Liver (tissue), 3 donors: ENCODE measurements around the gene ADORA3.

ENCODE experiments used
- ATF3 ChIP-seq: IDR thresholded peaks from 2 replicates; pipeline ENCODE4 v1.6.1; 2016; ENCODE audit warnings: antibody characterized with exemption
- CTCF ChIP-seq: fragments of 150-350 bp; IDR thresholded peaks from 2 replicates; pipeline ENCODE4 v1.5.1; 2017; ENCODE audit warnings: improper control_type of control experiment, low read depth, low read length; ENCODE audit not compliant: missing input control
- EGR1 ChIP-seq, 2 donors: IDR thresholded peaks; 2 replicates each; pipeline ENCODE4 v1.6.1; 2016 to 2018; ENCODE audit warnings: antibody characterized with exemption in 2 of 2, low read depth in 2 of 2
- FOXA1 ChIP-seq: IDR thresholded peaks from 2 replicates; pipeline ENCODE4 v1.6.1; 2016; ENCODE audit warnings: antibody characterized with exemption
- JUND ChIP-seq, 2 donors: IDR thresholded peaks; 2 replicates each; pipeline ENCODE4 v1.6.1; 2016; ENCODE audit warnings: antibody characterized with exemption in 2 of 2
- RAD21 ChIP-seq, 2 donors: IDR thresholded peaks; 2 replicates each; pipeline ENCODE4 v1.6.1; 2016; ENCODE audit warnings: antibody characterized with exemption in 2 of 2, mild to moderate bottlenecking in 2 of 2
- SP1 ChIP-seq: IDR thresholded peaks from 2 replicates; pipeline ENCODE4 v1.6.1; 2018; ENCODE audit warnings: antibody characterized with exemption, mild to moderate bottlenecking
- YY1 ChIP-seq: IDR thresholded peaks from 2 replicates; pipeline ENCODE4 v1.6.1; 2016; ENCODE audit warnings: antibody characterized with exemption, mild to moderate bottlenecking
- TF ChIP-seq, protein P1 (sequence below): IDR thresholded peaks from 2 replicates; pipeline ENCODE4 v1.6.1; 2016; ENCODE audit warnings: antibody characterized with exemption
- TF ChIP-seq, protein P2 (sequence below): IDR thresholded peaks from 2 replicates; pipeline ENCODE4 v1.6.1; 2016; ENCODE audit warnings: antibody characterized with exemption, mild to moderate bottlenecking
- TF ChIP-seq, protein P3 (sequence below): IDR thresholded peaks from 2 replicates; pipeline ENCODE4 v1.6.1; 2016; ENCODE audit warnings: antibody characterized with exemption
- donor health status: healthy.
- donor health status: healthy.

DNA sequence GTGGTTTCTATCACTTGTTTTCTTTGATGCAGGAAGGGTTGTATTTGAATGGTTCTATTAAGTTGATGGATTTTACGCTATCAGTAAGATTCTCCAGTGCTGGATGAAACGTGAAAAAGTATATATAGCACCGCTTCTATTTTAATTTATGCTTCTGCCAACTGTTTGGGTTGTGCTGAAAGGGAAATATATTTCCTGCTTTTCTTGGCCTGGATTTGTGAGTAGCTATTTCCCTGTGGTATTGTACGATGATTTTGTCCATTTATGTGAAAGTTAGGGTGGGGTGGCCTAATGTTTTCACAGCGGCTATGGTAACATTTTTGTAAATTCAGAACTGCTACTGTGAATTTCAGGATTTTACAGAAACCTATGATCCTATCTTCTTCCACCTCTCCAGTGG, 29.3 kb downstream of the ADORA3 start:
- TF ChIP-seq CTCF, result no peak
- TF ChIP-seq RAD21 (IDR thresholded peaks at IDR 0.05), result no peak
- no peak for TF ChIP-seq SP1
- no peak for TF ChIP-seq ATF3
- no peak for TF ChIP-seq EGR1 (IDR thresholded peaks at IDR 0.05; ENCODE audit: low read depth in 2 of 2)
- no peak for TF ChIP-seq FOXA1
- TF ChIP-seq, protein P1, sequence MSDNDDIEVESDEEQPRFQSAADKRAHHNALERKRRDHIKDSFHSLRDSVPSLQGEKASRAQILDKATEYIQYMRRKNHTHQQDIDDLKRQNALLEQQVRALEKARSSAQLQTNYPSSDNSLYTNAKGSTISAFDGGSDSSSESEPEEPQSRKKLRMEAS, result no peak
- TF ChIP-seq, protein P2, sequence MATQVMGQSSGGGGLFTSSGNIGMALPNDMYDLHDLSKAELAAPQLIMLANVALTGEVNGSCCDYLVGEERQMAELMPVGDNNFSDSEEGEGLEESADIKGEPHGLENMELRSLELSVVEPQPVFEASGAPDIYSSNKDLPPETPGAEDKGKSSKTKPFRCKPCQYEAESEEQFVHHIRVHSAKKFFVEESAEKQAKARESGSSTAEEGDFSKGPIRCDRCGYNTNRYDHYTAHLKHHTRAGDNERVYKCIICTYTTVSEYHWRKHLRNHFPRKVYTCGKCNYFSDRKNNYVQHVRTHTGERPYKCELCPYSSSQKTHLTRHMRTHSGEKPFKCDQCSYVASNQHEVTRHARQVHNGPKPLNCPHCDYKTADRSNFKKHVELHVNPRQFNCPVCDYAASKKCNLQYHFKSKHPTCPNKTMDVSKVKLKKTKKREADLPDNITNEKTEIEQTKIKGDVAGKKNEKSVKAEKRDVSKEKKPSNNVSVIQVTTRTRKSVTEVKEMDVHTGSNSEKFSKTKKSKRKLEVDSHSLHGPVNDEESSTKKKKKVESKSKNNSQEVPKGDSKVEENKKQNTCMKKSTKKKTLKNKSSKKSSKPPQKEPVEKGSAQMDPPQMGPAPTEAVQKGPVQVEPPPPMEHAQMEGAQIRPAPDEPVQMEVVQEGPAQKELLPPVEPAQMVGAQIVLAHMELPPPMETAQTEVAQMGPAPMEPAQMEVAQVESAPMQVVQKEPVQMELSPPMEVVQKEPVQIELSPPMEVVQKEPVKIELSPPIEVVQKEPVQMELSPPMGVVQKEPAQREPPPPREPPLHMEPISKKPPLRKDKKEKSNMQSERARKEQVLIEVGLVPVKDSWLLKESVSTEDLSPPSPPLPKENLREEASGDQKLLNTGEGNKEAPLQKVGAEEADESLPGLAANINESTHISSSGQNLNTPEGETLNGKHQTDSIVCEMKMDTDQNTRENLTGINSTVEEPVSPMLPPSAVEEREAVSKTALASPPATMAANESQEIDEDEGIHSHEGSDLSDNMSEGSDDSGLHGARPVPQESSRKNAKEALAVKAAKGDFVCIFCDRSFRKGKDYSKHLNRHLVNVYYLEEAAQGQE, result no peak
- TF ChIP-seq JUND (IDR thresholded peaks at IDR 0.05), result no peak
- no peak for TF ChIP-seq YY1
- TF ChIP-seq, protein P3, sequence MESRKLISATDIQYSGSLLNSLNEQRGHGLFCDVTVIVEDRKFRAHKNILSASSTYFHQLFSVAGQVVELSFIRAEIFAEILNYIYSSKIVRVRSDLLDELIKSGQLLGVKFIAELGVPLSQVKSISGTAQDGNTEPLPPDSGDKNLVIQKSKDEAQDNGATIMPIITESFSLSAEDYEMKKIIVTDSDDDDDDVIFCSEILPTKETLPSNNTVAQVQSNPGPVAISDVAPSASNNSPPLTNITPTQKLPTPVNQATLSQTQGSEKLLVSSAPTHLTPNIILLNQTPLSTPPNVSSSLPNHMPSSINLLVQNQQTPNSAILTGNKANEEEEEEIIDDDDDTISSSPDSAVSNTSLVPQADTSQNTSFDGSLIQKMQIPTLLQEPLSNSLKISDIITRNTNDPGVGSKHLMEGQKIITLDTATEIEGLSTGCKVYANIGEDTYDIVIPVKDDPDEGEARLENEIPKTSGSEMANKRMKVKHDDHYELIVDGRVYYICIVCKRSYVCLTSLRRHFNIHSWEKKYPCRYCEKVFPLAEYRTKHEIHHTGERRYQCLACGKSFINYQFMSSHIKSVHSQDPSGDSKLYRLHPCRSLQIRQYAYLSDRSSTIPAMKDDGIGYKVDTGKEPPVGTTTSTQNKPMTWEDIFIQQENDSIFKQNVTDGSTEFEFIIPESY, result no peak
